K562 (cell line): ENCODE measurements around the gene CCDC116. TPM values are rescaled to one million over a fixed set of nuclear protein-coding genes. Genes with fewer than 3 reads are reported as not detected.

Experiments used
- ATAC-seq: fragments of 200-7000 bp; cut with Tn5 transposase; 3 replicates; pipeline ENCODE4 v1.9.1; 2020; ENCODE audit warnings: moderate library complexity
- Bru-seq: library from RNA; stranded (reverse); fragments of 400-500 nt; gene quantifications from one replicate; lab custom pipeline; 2021; lab: Mats Ljungman, UMichigan
- BruChase-seq, 2 experiments: library from RNA; stranded (reverse); fragments of 400-500 nt; gene quantifications; one replicate each; lab custom pipeline; 2021; lab: Mats Ljungman, UMichigan
- BruUV-seq: library from RNA; stranded (reverse); fragments of 400-500 nt; replicated peaks from 2 replicates; lab custom pipeline; 2021; lab: Mats Ljungman, UMichigan
- CTCF ChIA-PET: fragments of 300-600 bp; formaldehyde crosslinking; extraction: SDS; loops from one replicate; lab custom pipeline; 2021; ENCODE audit warnings: low intra/inter-chr PET ratio; lab: Yijun Ruan, JAX
- POLR2A ChIA-PET: fragments of 300-600, 350-650 bp; sonication (Branson Sonifier 250); formaldehyde crosslinking; extraction: SDS; loops from one replicate; lab custom pipeline; 2021; ENCODE audit warnings: antibody characterized with exemption, inconsistent platforms; lab: Yijun Ruan, JAX
- DNase-seq, 4 experiments: peaks; one replicate each; pipeline versions ENCODE4 v3.0.0 to v3.0.0-alpha.2; 2011 to 2018; ENCODE audit warnings: low spot score in 3 of 4, mixed read lengths in 3 of 4; ENCODE audit errors: extremely low read depth in 1 of 4
- FAIRE-seq: peaks from 2 replicates; lab custom pipeline; 2011; peaks lifted over from hg19 to GRCh38; lab: Jason Lieb, UNC
- H2AFZ ChIP-seq: 2 replicates; pipeline ENCODE4 v1.6.0; 2011; ENCODE audit warnings: low read depth, low read length, control low read depth, inconsistent platforms
- H3K27ac ChIP-seq: fragments of 200-600 bp; 3 replicates; pipeline ENCODE4 v1.8.0; 2011; ENCODE audit warnings: low read depth, mild to moderate bottlenecking, control low read depth, inconsistent platforms, low read length, moderate library complexity, mixed read lengths; ENCODE audit errors: extremely low read depth
- H3K27me3 ChIP-seq, 2 experiments: fragments of 300-600 bp in 1 of 2; 2 replicates in 1 of 2; 3 replicates in 1 of 2; pipeline versions ENCODE4 v1.6.0 to v1.8.0; 2011; ENCODE audit warnings: inconsistent platforms in 2 of 2, low read length in 2 of 2, mild to moderate bottlenecking in 1 of 2, mixed read lengths in 1 of 2, moderate library complexity in 1 of 2; ENCODE audit not compliant: control insufficient read depth in 2 of 2, insufficient read depth in 2 of 2
- H3K36me3 ChIP-seq: fragments of 300-600 bp; 3 replicates; pipeline ENCODE4 v1.8.0; 2011; ENCODE audit warnings: mild to moderate bottlenecking, low read length, inconsistent platforms; ENCODE audit not compliant: control insufficient read depth, insufficient read depth
- H3K4me1 ChIP-seq, 2 experiments: fragments of 200-600 bp in 1 of 2; replicated peaks in 1 of 2; 2 replicates in 1 of 2; 3 replicates in 1 of 2; pipeline versions ENCODE4 v1.5.1 to v1.8.0; 2011; ENCODE audit warnings: inconsistent platforms in 2 of 2, low read length in 2 of 2, mild to moderate bottlenecking in 1 of 2, mixed read lengths in 1 of 2, moderate library complexity in 1 of 2; ENCODE audit not compliant: control insufficient read depth in 2 of 2, insufficient read depth in 2 of 2
- H3K4me2 ChIP-seq: 2 replicates; pipeline ENCODE4 v1.6.1; 2011; ENCODE audit warnings: low read length, control low read depth, inconsistent platforms, mixed read lengths; ENCODE audit not compliant: insufficient read depth
- H3K4me3 ChIP-seq: fragments of 200-600 bp; sonication (generic), shearing (Covaris generic); 2 replicates; pipeline ENCODE4 v1.5.1; 2016; ENCODE audit warnings: control low read depth, inconsistent platforms
- H3K79me2 ChIP-seq: fragments of 200-600 bp; 3 replicates; pipeline ENCODE4 v1.8.0; 2011; ENCODE audit warnings: low read length, inconsistent platforms; ENCODE audit not compliant: control insufficient read depth, insufficient read depth
- H3K9ac ChIP-seq, 2 experiments: 2 replicates each; pipeline versions ENCODE4 v1.6.0 to v1.6.1; 2011; ENCODE audit warnings: low read depth in 2 of 2, low read length in 2 of 2, control low read depth in 1 of 2, inconsistent platforms in 1 of 2, mild to moderate bottlenecking in 1 of 2, mixed read lengths in 1 of 2; ENCODE audit not compliant: insufficient read depth in 1 of 2
- H3K9me1 ChIP-seq: one replicate; pipeline ENCODE4 v1.6.0; 2011; ENCODE audit warnings: inconsistent platforms, mild to moderate bottlenecking, low read length, moderate library complexity; ENCODE audit not compliant: control insufficient read depth, insufficient read depth
- H3K9me3 ChIP-seq: replicated peaks from 2 replicates; pipeline ENCODE4 v1.5.1; 2011; ENCODE audit warnings: low read depth, low read length, inconsistent platforms; ENCODE audit not compliant: control insufficient read depth, insufficient read depth
- H4K20me1 ChIP-seq: replicated peaks from 2 replicates; pipeline ENCODE4 v1.6.1; 2011; ENCODE audit warnings: low read length, inconsistent platforms, mixed read lengths; ENCODE audit not compliant: control insufficient read depth, insufficient read depth
- ATF3 ChIP-seq, 2 experiments: fragments of 450-650 bp in 1 of 2; sonication (generic) in 1 of 2; formaldehyde crosslinking in 1 of 2; IDR thresholded peaks in 1 of 2; conservative IDR thresholded peaks in 1 of 2; 2 replicates each; pipeline versions ENCODE4 v1.6.1 to v1.8.1; 2016 to 2023; ENCODE audit warnings: mild to moderate bottlenecking in 2 of 2, moderate library complexity in 2 of 2, inconsistent platforms in 1 of 2, missing genetic modification reagents in 1 of 2
- CBX3 ChIP-seq, 2 experiments: IDR thresholded peaks; 1 replicate in 1 of 2; 2 replicates in 1 of 2; pipeline ENCODE4 v1.6.1; 2012; ENCODE audit warnings: inconsistent platforms in 2 of 2, low read length in 2 of 2, borderline replicate concordance in 1 of 2, control low read depth in 1 of 2
- DLX4 ChIP-seq: fragments of 250-450 bp; sonication (Bioruptor Pico); IDR thresholded peaks from 2 replicates; pipeline ENCODE4 v1.6.1; 2021; ENCODE audit warnings: mild to moderate bottlenecking
- EP300 ChIP-seq: IDR thresholded peaks from 2 replicates; pipeline ENCODE4 v1.6.1; 2012; ENCODE audit warnings: low read length, improper control_type of control experiment
- NCOA1 ChIP-seq: fragments of 450-650 bp; IDR thresholded peaks from 2 replicates; pipeline ENCODE4 v1.6.1; 2016; ENCODE audit warnings: low read depth
- POLR2AphosphoS2 ChIP-seq: IDR thresholded peaks from 2 replicates; pipeline ENCODE4 v1.6.1; 2012; ENCODE audit warnings: low read length, improper control_type of control experiment
- RCOR1 ChIP-seq, 2 experiments: IDR thresholded peaks; 2 replicates each; pipeline ENCODE4 v1.6.1; 2012; ENCODE audit warnings: low read depth in 2 of 2, low read length in 2 of 2, borderline replicate concordance in 1 of 2, improper control_type of control experiment in 1 of 2
- SMC3 ChIP-seq: conservative IDR thresholded peaks from 2 replicates; pipeline ENCODE4 v1.6.1; 2011; ENCODE audit warnings: low read depth, low read length, improper control_type of control experiment; ENCODE audit not compliant: insufficient read depth
- STAT6 ChIP-seq: sonication (generic); formaldehyde crosslinking; IDR thresholded peaks from 2 replicates; pipeline ENCODE4 v1.8.1; 2023; ENCODE audit warnings: mild to moderate bottlenecking, missing genetic modification reagents
- ZNF384 ChIP-seq: IDR thresholded peaks from 2 replicates; pipeline ENCODE4 v1.6.1; 2012; ENCODE audit warnings: low read depth, low read length, improper control_type of control experiment
- ZNF77 ChIP-seq: fragments of 250-450 bp; sonication (Bioruptor Pico); IDR thresholded peaks from 2 replicates; pipeline ENCODE4 v1.5.0; 2020
- WGBS: fragments of 100-300 bp; shearing (Covaris generic); methylation state at CpG from one replicate; pipeline ENCODE4 v1.1.6; 2016; ENCODE audit warnings: low coverage, mixed read lengths; ENCODE audit not compliant: insufficient coverage; ENCODE audit errors: missing lambda C conversion rate; 5-methylcytosine and 5-hydroxymethylcytosine counted together
- in situ Hi-C: fragments of 300-500 bp; cut with MboI; formaldehyde crosslinking; loops from 4 replicates; pipeline ENCODE4 v1.15.0; 2018; ENCODE audit warnings: inconsistent platforms, mixed read lengths
- intact Hi-C: fragments of 100-400 bp; cut with micrococcal nuclease; formaldehyde crosslinking; loops from 2 replicates; pipeline ENCODE4 v1.14.2; 2022
- long read RNA-seq, 3 experiments: library from polyadenylated mRNA in 2 of 3; library from RNA in 1 of 3; unstranded in 2 of 3; stranded (forward) in 1 of 3; transcript quantifications; one replicate each; pipeline ENCODE4 v2.0.0, GENCODE V29; 2019 to 2022
- polyA minus RNA-seq, 3 experiments: library from RNA; depleted of rRNA, polyadenylated mRNA; stranded (reverse); fragments of >200 nt; gene quantifications; 2 replicates each; pipeline ENCODE4 v1.2.3, GENCODE V29; 2011
- polyA plus RNA-seq, 8 experiments: library from polyadenylated mRNA; depleted of rRNA in 4 of 8; stranded (reverse) in 5 of 8; unstranded in 3 of 8; fragments of >200 nt; fragmentation: Nextera tagmentation in 2 of 8; fragmentation: Illumina TruSeq in 1 of 8; extraction: Ambion mirVana in 2 of 8; extraction: Trizol in 1 of 8; gene quantifications; 2 replicates each; pipeline versions ENCODE4 v1.2.1 to v1.2.3, GENCODE V29; 2011 to 2014; ENCODE audit warnings: inconsistent platforms in 1 of 8, missing spikeins in 1 of 8
- total RNA-seq, 7 experiments: library from RNA; depleted of rRNA in 6 of 7; stranded (reverse); fragments of >200 nt in 6 of 7; fragmentation: Illumina TruSeq in 2 of 7; extraction: Trizol in 2 of 7; gene quantifications; 2 replicates each; pipeline versions ENCODE4 v1.2.1 to v1.2.3, GENCODE V29; 2011 to 2021; ENCODE audit warnings: low replicate concordance in 1 of 7

The CCDC116 gene
- total RNA-seq (2011; cell fraction: chromatin; rRNA removed; ENCODE audit: low replicate concordance) = 11.2 and 34.3 TPM in 2 replicates
- 28.7 and 33.9 TPM in 2 replicates for total RNA-seq (2011; cell fraction: nucleolus; rRNA removed)
- total RNA-seq (2011; cell fraction: nucleoplasm; rRNA removed) = 18.1 and 19.5 TPM in 2 replicates
- total RNA-seq (2014; rRNA removed) (9.3 and 13.6 TPM in 2 replicates), total RNA-seq (2014; rRNA removed; fragmentation: Illumina TruSeq; extraction: Trizol) (2.1 and 2.8 TPM in 2 replicates), total RNA-seq (2015; rRNA removed; fragmentation: Illumina TruSeq; extraction: Trizol) (4.7 and 5.2 TPM in 2 replicates), total RNA-seq (2021) (11.3 and 15.6 TPM in 2 replicates), polyA plus RNA-seq (2011; rRNA removed) (1.6 and 2.1 TPM in 2 replicates), polyA plus RNA-seq (2014; fragmentation: Illumina TruSeq; extraction: Trizol) (6.3 and 8.9 TPM in 2 replicates), polyA plus RNA-seq (2014; fragmentation: Nextera tagmentation; extraction: Ambion mirVana) (1 to 10 TPM; 1.6 to 2.3 TPM), polyA plus RNA-seq (2014; rRNA removed) (7.1 and 8.6 TPM in 2 replicates), polyA minus RNA-seq (2011; rRNA and poly(A)+ RNA removed) (1.3 and 1.8 TPM in 2 replicates), Bru-seq, nascent RNA (percentile 81 among the genes with signal in this experiment), BruChase-seq, experiment 1, labeled RNA remaining after a 2-hour chase (percentile 60 among the genes with signal in this experiment), BruChase-seq, experiment 2, labeled RNA remaining after a 6-hour chase (percentile 63 among the genes with signal in this experiment)
- polyA plus RNA-seq (2011; cell fraction: cytosol; rRNA removed) = 1.8 and 5.8 TPM in 2 replicates
- polyA plus RNA-seq (2011; cell fraction: nucleus; rRNA removed) = 6.5 and 19.5 TPM in 2 replicates
- polyA plus RNA-seq (2012) = 5.2 and 6.4 TPM in 2 replicates
- 1.5 and 3.9 TPM in 2 replicates for polyA minus RNA-seq (2011; cell fraction: cytosol; rRNA and poly(A)+ RNA removed)
- 8.3 and 12.3 TPM in 2 replicates for polyA minus RNA-seq (2011; cell fraction: nucleus; rRNA and poly(A)+ RNA removed)
- long read RNA-seq, experiment 1, partial matches to known transcripts = 2 of 17 reads
- long read RNA-seq, experiment 1, other reads (novel, unspliced or antisense) = 13 of 17 reads
- long read RNA-seq, experiment 2, partial matches to known transcripts = 5 of 14 reads
- long read RNA-seq, experiment 2, other reads (novel, unspliced or antisense) = 7 of 14 reads
- long read RNA-seq, experiment 3, partial matches to known transcripts = 1 of 7 reads
- long read RNA-seq, experiment 3, other reads (novel, unspliced or antisense) = 6 of 7 reads

- WGBS = 9% methylated on average over 27 of the region's 27 CpGs
- H3K4me2 ChIP-seq = peak within 1 kb of the TSS; percentile 77
- peak; percentile 99 to 100 (median 100) for DNase-seq
- POLR2A ChIA-PET = interaction anchor here (0.6 to 76.8 kb wide), 15 partner anchors 13 to 1252 kb away, joined by 3 to 4622 read pairs (median 5); partner anchors contain the start of genes CCDC116, PPIL2, SDF2L1 and YDJC
- peaks cover 35% of the 10 kb centered on the region for H3K79me2 ChIP-seq
- ATAC-seq = peak; percentile 82
- peak within 1 kb of the TSS; percentile 88 for H2AFZ ChIP-seq
- FAIRE-seq = peak; percentile 99
- intact Hi-C loops = loop anchor here (1.0 to 10.0 kb wide), 3 partner anchors 9 to 922 kb away; partner anchors contain the start of gene PRAME
- H3K36me3 ChIP-seq = peaks cover 21% of the 10 kb centered on the region
- CTCF ChIA-PET = interaction anchor here (0.6 to 5.9 kb wide), 3 partner anchors 11 to 454 kb away, joined by 3 to 99 read pairs (median 3); partner anchors contain the start of gene SDF2L1
- H3K27me3 ChIP-seq = no peaks in the 10 kb centered on the region
- no peaks in the 10 kb centered on the region for H3K9me3 ChIP-seq
- BruUV-seq = no TSS peak
- H3K9ac ChIP-seq = peak within 1 kb of the TSS; percentile 31 to 79
- H3K9me1 ChIP-seq = peaks cover 9% of the 10 kb centered on the region
- H3K4me1 ChIP-seq = peaks cover 41 to 85% of the 10 kb centered on the region in 2 experiments
- H3K27ac ChIP-seq = peak within 1 kb of the TSS; percentile 17
- no peaks in the 10 kb centered on the region for H4K20me1 ChIP-seq
- in situ Hi-C loops = loop anchor here (25.0 kb wide), 1 partner anchor 495 kb away; no protein-coding TSS in a partner anchor
- H3K4me3 ChIP-seq = peak within 1 kb of the TSS; percentile 8
- no peak for TF ChIP-seq DLX4
- peak; percentile 54; the same call in 1 of the 2 replicates for TF ChIP-seq EP300
- TF ChIP-seq NCOA1 = no peak
- TF ChIP-seq CBX3 (IDR thresholded peaks at IDR 0.05; ENCODE audit: borderline replicate concordance in 1 of 2, low read length in 2 of 2) = no peak
- 0 out of 2 replicates have a peak, but pooled peaks have one; percentile 1 for TF ChIP-seq SMC3
- TF ChIP-seq STAT6 = peak; percentile 98
- no peak for TF ChIP-seq ZNF77 (CRISPR knock-in tag)
- peak; percentile 60; the same call in 1 of the 2 replicates for TF ChIP-seq ZNF384
- TF ChIP-seq ATF3 (IDR thresholded peaks at IDR 0.05) = no peak
- peak; percentile 97 for TF ChIP-seq ATF3 (CRISPR knock-in tag; conservative IDR thresholded peaks at IDR 0.05)
- TF ChIP-seq POLR2AphosphoS2 = peak; percentile 86; the same call in 1 of the 2 replicates
- TF ChIP-seq RCOR1 (IDR thresholded peaks at IDR 0.05; ENCODE audit: borderline replicate concordance in 1 of 2, low read depth in 2 of 2, low read length in 2 of 2) = peak; percentile 44 to 99
These were observed at the start of gene CCDC116 for GRCh38 chr22:21632237-21632895. TSS of gene CCDC116 (plus strand) at chr22:21632760. CDS start at chr22:21633182, 422 bp downstream.
